ENCODE measurements around the gene MRPL43.

MRPL43 gene

DNA sequence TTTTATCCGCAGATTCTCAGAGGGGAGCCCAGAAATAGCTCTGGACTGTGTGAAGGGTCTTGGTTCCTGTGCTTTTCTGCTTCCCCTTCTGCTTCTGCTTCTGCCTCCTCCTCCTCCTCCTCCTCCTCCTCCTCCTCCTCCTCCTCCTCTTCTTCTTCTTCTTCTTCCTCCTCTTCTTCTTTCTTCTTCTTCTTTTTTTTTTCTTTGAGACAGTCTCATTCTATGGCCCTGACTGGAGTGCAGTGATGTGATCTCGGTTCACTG lies 32.1 kb upstream of the MRPL43 start:
- no peak for DNase-seq

DNA sequence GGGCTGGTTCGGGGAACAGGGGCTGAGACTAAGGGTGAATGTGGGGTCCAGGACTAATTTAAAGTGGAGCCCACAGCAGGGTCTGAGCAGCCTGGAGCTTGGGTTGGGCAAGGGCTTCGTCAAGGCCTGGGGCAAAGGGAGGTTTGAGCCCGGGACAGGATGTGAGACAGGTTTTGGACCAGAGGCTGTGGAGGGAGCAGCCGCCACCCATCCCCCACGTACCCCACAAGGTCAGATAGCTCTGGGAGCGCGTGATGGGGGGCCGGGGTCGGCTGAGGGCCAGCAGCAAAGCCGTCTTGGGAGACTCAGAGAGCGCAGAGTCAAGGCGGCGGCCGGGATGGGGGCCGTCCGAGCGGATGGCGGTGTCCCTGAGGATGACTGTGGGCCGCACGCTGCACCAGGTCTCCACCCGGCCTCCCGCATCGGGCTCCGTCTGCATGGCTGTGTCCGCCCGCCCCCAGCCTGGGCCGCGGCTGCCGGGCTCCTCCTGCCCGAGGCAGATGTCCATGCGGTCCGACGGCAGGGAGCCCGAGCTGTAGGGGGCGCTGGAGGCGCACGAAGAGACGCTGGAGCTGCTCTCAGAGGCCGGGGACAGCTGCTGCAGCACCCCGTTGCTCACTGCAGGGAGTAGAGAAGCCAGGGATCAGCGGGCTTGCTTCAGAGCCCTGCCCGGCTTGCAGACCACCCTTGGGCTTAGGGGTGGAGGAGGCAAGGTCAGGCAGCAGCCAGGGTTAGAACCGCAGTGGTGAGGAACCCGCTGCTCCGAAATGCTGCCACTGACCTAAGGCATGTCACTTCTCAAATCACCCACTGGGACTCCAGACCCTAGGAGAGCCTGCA lies 31.5 kb upstream of the MRPL43 start:
- DNase-seq: peak; percentile 62

DNA sequence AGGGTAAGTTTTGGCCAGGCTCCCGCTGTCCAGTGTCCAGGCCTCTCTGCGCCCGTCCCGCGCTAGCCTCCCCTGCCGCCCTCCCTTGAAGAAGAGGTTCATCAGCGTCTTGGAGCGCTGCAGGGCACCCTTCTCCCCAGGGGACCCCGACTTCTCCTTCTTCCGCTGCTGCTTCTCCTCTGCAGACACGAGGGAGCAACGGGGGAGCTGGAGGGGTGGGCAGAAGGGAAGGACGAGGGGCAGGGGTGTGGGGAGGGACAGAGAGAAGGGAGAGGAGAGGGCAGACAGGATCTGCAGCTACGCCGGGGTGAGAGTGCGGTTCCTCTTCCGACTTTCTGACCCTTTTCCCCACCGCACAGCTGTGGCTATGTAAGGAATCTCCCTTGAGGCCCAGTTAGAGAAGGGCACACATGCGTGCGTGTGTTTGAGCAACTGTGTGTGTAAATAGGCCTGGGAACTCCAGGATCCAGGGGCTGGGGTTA lies 30.9 kb upstream of the MRPL43 start:
- no peak for DNase-seq

DNA sequence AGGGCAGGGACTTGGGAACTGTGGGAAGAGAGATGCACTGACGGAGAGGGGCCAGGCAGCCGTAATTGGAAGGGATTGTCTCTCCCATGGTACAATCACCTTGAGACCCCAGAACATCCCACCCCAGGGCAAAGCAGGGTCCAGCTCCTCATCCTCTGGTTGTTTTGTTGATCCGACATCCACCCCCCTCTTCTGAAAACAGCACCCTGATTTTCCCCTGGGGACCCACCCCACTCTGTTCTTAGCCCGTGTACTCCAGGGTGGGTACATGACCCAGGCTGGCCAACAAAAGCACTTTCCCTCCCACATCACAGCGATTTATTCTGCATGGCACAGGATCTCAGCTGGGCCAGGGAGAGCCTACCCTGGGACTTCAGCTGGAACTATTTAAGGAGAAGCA lies 29.5 kb upstream of the MRPL43 start:
- DNase-seq: no peak

DNA sequence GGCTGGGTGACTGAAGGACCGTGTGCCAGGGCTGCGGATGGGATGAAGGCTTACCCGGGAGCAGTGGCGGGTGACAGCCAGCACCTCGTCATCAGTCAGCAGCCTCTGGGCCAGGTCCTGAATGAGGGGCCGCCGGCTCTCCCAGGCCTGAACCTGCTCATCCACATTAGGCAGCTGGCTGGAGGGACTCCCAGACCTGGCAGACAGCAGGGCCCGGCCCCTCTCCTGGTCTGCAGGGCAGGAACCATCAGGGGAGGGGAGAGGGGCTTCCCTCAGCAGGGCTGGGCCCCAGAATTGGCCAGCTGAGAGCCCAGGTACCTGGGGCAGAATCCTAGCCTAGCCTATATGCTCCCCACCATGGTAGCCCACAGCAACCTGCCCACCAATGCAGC lies 28.3 kb upstream of the MRPL43 start:
- no peak for DNase-seq

DNA sequence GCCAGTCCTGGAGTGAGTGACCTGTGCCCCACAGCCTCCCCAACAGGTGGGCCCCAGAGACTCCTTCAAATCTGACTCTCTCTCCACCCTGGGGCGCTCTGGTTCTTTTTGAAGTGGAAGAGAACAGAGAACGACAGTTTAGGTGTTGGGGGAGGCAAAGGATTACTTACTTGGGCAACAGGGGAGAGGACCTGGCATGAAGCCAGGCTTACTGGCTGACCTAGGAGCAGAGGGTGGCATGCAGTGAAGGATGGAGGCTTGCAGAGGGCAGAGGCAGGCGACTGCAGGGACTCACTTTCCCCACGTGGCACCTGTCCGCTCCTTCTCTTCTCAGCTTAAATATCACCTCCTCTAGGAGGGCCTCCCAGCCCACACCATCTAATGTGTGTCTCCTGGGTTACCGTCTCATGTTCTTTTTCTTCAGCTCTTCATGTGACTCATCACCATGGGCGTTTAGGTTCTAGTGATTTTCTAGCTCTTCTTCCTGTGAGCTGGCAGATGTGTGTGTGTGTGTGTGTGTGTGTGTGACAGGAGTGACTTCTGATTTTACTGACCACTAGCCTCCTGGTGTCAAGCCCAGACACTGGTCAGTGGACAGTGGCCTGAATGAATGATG lies 27.8 kb upstream of the MRPL43 start:
- no peak for DNase-seq

DNA sequence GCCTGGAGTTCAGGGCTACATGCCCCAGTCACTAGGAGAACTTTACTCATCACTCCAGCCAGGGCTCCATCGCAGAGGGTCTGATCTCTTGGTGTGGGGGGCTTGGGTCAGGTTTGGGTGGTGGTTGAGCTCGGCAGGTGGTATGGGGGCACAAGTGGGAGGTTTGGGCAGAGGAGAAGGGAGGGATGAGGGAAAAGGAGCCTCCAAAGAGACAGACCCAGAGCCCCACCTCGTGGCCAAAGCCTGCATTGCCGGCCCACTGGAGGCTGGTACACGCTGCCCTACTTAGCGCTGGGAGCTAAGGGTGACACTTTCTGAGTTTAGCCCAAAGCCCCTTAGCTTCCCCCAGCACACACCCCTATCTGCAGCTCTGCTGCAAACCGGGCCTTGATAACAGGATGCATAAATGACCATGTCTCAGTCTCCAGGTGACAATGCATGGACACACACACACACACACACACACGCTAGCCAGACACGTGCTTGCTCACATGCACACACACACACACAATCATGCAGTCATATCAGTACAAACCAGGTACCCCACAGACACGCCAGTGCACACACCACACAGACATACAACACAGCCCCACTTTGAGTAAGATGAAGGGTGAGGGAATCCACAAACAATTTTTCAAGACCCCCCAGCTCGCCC lies 27.1 kb upstream of the MRPL43 start:
- peak; percentile 72 for DNase-seq

DNA sequence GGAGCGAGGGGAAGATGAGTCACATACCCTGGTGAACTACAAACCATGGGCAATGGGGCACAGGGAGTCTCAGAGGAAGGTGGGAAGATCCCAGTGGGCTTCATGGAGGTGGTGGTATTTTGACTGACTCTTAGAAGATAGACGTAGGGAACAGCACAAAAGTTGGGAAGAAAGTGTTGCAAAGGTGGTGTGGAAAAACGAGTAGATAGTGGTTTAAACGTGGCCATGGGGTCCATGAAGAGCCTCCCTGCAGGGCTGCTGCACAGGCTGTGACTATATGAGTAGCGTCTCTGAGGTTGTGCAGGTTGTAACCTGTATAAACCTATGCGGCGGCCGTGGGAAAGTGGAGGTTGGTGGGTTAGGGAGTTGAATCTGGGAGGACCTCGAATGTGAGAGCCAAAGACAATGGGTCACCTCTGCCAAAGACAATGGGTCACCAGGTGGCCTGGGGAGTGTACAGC lies 26.1 kb upstream of the MRPL43 start:
- DNase-seq: no peak

DNA sequence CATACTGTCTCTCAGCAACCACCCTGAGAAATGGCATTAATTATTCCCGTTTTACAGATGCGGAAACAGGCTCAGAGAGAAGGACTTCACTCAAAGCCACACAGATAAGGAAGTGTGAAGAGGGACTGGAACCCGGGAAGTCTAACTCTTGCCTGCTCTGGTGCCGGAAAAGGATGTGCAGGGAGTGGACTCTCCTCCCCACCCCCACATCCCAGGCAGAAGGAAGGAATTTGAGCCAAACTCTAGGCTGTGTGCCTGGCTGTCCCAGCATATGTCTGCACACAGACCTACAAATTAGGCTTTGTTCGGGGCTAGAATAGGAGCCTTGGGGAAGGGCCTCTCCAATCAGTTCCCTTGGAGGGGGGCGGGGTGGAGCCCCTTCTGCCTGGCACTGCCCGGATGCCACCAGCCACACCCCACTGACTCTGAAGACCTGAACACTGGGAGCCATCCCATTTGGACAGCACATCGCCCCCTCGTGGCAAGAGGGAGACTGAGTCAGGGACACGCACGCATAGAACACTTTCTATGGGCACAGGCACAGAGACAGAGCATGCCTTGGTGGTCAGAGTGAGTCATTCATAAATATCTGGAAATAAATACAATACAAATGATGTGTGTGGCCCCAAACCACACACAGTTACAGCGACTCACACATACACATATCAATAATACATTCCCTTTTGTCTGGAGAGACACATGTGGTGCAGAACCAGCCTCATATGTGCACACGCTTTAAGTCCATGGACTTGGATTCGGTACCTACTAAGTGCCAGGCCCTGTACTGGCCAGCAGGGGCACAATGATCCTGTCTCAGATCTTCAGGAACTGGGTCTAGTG lies 25.4 kb upstream of the MRPL43 start:
- DNase-seq: peak; percentile 69

DNA sequence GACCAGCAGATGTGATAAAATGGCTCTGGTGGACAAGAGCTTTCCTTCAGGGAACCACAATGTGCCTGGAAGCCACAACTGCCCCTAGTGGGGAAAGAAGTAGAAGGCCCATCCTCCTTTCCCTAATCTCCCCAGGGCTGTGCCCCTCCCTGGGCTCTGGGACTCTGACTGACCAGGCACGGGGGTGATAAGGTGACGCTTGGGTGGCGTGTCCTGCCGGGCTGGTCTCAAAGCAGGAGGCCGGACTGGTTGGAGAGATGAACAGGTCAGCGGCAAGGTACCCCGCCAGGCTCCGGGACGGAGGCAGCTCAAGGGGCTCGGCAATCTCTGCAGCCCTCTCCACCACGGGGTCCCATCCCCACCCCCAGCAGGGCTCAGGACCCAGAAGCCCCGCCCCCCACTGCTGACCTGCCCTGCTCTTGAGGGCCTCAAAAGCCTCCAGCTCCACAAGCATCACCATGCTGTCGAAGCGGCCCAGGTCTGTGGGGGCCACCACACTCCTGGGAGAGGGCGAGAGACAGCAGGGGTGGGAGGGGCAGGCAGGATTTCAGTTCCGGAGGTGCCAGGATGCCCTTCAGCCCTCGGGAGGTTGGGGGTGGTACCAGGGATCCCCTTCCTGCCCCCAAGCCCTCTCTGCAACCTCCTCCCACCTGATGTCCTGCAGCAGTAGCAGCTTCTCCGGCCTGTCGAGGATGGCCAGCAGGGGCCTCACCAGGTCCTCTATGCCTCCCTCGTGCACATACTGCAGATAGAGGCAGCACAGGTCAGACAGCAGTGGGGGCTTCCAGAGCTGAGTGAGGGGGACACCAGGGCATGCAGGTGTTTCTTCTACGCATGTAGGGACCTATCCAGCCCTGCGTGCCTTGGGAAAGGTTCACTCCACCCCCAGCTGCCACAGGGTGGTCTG lies 24.5 kb upstream of the MRPL43 start:
- DNase-seq: no peak

DNA sequence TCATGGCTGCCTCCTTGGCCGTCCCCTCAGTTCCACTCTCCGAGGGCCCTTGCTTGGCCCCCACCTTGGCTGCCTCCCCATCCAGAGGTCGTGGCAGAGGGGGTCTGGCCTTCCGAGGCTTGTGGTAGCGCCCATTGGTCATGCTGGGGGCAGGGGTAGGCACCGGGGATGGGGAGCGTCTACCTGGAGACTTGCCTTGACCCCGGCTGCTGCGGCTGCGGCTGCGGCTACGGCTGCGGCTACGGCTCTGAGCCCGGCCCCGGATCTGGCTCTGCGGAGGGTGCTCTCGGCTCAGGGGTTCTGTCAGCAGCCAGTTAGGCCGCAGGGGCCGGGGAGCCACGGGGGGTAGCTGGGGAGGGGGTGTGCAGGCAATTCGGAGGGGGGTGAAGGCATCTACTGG lies 23.0 kb upstream of the MRPL43 start:
- DNase-seq: no peak

DNA sequence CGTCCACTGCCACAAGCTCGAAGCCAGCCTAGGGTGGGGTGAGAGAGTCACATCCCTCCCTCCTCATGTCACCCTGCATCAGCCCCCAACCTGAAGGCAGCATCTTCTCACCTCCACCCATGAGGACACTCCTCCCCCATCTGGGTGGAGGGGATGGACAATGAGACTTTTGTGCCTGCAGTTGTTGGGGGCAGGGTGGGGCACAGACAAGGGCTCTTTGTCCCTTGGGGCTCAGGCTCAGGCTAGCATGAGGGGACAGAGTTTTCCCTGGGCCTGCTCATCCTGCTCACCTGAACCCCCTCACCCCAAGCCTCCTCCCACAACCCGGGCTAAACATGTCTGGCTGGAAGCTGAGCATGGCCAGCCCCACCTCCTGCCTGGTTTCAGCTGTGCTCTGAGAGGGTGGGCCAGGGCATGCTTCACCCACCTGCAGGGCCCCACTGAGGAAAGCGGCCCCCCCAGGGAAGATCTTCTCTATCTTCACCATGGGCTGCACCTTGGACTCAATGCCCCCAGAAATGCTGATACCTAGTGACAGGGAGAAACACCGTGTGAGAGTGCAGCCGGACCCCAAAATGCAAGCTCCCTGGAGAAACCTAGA lies 21.6 kb upstream of the MRPL43 start:
- no peak for DNase-seq

DNA sequence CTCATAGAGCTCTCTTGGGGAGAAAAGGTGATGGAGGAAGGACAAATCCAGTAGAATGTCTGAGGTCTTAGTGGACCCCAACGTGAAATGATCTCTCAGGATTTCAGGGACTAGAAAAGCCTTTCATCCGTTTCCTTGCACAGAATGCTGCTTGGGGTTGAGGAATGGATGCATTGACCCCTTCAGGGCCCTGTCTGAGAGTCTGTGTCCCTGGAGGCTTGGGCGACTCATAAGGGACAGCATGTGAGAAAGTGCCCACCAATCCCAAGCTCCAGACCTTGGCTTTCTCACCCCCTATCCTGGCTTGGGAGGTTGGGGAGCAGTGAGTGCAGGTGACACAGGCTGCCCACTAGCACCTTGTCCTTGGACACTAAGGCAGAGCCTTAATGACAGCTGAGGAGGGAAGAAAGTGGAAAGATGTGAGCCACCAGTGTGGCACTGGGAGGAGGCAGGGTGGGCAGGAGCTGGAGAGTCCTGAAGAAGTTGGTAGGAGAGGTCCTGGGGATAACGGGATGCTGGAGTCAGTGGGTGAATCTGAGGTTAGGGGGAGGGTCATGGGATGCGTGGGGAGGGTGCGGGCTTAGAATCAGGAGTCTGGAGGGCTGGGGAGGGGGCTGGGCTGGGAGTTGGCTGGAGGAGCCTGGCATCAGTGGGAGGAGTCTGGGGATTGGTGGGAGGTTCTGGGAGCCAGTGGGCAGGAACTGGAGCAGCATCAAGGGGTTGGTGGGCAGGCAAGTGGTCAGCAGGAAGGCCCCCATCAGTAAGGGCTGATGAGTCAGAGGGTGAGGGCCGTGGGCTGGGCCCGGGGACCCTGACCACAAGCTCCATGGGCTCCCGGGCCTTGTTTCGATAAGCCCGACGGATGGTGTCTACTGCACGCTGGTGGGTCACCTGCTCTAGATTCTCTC lies 20.9 kb upstream of the MRPL43 start:
- DNase-seq: no peak

DNA sequence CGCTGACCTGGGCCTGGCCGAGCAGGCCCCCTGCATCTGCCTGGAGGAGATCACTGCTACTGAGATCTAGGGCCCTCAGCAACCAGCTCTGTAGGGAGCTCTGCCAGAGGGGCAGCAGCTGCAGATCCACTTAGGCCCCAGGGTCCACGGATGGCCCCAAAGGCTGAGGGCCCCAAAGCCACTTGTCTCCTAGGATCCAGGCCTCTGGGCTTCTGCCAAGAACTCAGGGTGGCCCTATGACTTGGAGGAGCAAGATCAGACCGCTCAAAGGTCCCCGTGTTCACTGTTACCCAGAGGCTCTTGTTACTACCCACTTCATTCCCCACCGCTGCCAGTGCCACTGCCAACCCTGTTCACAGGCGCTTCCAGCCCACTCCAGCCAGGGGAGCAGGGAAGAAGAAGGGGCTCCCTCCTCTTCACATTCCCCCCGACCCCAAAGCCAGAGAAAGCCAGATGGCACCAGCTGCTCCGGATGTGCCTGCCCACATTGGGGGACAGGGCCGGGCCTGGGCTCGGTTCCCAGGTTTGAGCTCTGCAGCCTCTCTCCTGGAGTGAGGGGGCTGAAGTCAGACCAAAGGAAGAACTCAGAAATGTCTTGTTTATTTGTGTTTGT lies 19.9 kb upstream of the MRPL43 start:
- DNase-seq: no peak

DNA sequence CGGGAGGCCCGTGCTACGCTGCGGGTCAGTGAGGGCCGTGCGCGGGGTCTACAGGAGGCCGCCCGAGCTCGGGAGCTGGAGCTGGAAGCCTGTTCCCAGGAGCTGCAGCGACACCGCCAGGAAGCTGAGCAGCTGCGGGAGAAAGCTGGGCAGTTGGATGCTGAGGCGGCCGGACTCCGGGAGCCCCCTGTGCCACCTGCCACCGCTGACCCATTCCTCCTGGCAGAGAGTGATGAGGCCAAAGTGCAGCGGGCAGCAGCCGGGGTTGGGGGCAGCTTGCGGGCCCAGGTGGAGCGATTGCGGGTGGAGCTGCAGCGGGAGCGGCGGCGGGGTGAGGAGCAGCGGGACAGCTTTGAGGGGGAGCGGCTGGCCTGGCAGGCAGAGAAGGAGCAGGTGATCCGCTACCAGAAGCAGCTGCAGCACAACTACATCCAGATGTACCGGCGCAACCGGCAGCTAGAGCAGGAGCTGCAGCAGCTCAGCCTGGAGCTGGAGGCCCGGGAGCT lies 19.3 kb upstream of the MRPL43 start:
- DNase-seq: no peak

DNA sequence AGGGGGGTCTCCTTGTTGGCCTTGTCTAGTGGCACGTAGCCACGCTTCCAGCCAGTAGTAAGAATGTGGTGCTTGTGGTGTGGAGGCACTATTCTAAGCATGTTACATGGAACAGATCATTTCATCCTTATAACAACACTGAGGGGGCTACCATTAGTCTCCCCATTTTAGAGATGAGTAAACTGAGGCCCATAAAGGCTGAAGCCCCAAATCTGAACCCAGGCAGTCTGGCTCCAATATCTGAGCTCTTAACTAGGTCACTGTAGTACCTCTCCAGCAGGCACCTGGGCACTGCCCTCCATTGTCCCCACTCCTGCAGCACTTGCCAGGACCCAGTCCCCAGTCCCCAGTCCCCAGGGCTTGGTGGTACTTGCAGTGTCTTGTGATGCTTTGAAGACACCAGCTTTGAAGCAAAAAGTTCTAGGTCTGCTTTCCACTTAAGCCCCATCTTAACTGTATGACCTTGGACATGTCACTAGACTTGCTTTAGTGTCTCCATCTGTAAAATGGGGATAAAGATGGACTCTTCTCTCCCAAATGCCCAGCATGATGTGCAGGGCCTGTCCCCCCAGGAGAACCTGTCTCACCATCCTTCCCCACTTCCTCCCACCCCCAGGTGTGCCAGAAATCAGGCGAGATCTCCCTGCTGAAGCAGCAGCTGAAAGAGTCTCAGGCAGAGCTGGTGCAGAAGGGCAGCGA lies 18.7 kb upstream of the MRPL43 start:
- DNase-seq: no peak

DNA sequence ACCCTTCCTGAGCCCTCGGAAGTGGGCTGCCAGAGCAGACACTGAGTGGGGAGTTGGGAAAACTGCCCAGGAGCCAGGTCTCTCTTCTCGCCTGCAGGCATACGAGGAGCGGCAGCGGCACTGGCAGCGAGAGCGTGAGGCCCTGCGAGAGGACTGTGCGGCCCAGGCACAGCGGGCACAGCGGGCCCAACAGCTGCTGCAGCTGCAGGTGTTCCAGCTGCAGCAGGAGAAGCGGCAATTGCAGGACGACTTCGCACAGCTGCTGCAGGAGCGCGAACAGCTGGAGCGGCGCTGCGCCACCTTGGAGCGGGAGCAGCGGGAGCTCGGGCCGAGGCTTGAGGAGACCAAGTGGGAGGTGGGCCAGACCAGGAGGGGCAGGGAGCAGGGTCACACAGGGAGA lies 18.1 kb upstream of the MRPL43 start:
- DNase-seq: no peak

DNA sequence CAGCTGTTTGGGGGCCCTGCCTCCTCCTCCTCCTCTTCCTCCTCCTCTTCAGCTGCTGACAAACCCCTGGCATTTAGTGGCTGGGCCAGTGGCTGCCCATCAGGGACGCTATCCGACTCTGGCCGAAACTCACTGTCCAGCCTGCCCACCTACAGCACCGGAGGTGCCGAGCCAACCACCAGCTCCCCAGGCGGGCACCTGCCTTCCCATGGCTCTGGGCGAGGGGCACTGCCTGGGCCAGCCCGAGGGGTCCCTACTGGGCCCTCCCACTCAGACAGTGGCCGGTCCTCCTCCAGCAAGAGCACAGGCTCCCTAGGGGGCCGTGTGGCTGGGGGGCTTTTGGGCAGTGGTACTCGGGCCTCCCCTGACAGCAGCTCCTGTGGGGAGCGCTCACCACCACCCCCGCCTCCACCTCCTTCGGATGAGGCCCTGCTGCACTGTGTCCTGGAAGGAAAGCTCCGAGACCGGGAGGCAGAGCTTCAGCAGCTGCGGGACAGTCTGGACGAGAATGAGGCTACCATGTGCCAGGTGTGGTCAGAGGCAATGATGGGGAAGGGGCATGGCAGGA lies 16.4 kb upstream of the MRPL43 start:
- no peak for DNase-seq

DNA sequence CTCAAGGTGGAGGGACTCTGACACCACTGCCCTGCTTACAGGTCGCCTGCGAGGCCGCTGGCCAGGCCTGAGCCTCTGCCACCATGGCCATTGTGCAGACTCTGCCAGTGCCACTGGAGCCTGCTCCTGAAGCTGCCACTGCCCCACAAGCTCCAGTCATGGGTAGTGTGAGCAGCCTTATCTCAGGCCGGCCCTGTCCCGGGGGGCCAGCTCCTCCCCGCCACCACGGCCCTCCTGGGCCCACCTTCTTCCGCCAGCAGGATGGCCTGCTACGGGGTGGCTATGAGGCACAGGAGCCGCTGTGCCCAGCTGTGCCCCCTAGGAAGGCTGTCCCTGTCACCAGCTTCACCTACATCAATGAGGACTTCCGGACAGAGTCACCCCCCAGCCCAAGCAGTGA lies 15.2 kb upstream of the MRPL43 start:
- DNase-seq: no peak

All from effector CD4-positive, alpha-beta T cell (primary cell).